Adrenal gland (tissue), 5 donors: ENCODE results near the gene CYB5A.

ENCODE experiments used
- POLR2A ChIP-seq, 2 donors: fragments of 450-650 bp; IDR thresholded peaks; one replicate each; pipeline ENCODE4 v1.6.1; 2017; ENCODE audit warnings: antibody characterized with exemption in 2 of 2, mild to moderate bottlenecking in 2 of 2, moderate library complexity in 1 of 2
- TF ChIP-seq, protein P1 (sequence below), 6 experiments: fragments of 450-650 bp in 4 of 6; fragments of 200-600 bp in 2 of 6; sonication (generic) in 1 of 6; IDR thresholded peaks; 1 replicate in 5 of 6; 2 replicates in 1 of 6; pipeline versions ENCODE4 v1.5.1 to v1.8.0; 2016 to 2021; ENCODE audit warnings: antibody characterized with exemption in 6 of 6, mild to moderate bottlenecking in 2 of 6, moderate library complexity in 1 of 6
- donor health status: DM: no; HTN: no; CAD: no.

DNA sequence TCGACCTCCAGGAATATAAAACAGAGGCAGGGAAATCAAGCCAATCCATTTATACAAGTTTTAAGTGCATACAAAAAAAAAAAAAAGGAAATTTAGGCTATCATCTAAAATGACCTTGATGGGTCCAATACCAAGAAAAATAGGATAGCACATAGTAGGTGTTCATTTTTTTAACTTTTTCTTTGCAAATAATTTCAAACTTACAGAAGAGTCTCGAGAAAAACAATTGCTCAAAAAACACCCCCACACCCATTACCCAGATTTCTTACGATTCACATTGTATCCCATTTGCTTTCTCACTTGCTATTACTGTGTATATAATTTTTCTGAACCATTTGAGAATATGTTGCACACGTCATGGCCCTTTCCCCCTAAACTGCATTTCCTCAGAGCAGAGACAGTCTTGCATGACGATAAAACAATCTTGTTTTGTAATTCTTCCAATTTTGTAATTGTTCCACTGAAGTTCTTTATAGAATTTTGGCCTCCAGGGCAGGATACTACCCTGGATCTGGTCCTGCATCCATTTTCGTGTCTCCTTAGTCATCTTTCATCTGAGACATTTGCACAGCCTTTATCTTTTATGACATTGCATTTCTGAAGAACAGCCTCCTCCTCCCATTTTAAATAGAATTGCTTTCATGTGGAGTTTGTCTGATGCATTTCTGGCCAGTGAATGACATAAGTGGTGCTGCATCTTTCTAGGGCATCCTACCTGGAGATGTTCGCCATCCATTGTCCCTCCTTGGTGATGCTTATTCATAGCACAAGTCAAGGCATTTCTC, 68.9 kb downstream of the CYB5A start:
- TF ChIP-seq, protein P1, sequence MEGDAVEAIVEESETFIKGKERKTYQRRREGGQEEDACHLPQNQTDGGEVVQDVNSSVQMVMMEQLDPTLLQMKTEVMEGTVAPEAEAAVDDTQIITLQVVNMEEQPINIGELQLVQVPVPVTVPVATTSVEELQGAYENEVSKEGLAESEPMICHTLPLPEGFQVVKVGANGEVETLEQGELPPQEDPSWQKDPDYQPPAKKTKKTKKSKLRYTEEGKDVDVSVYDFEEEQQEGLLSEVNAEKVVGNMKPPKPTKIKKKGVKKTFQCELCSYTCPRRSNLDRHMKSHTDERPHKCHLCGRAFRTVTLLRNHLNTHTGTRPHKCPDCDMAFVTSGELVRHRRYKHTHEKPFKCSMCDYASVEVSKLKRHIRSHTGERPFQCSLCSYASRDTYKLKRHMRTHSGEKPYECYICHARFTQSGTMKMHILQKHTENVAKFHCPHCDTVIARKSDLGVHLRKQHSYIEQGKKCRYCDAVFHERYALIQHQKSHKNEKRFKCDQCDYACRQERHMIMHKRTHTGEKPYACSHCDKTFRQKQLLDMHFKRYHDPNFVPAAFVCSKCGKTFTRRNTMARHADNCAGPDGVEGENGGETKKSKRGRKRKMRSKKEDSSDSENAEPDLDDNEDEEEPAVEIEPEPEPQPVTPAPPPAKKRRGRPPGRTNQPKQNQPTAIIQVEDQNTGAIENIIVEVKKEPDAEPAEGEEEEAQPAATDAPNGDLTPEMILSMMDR (IDR thresholded peaks at IDR 0.05), result no peak
- TF ChIP-seq POLR2A (IDR thresholded peaks at IDR 0.05), result no peak
